ENCODE results near the gene TPGS2. TPM values are rescaled to one million over a fixed set of nuclear protein-coding genes. Genes with fewer than 3 reads are reported as not detected.
"Not testable (repeated sequence)": the region's sequence is repeated elsewhere in the genome, so short reads cannot be mapped to it uniquely, and the experiment has no call there.

Gene TPGS2
- polyA plus RNA-seq, 3 donors from 2014 or later, result 62.9 to 79.3 (median 66.1) TPM

- Mint-ChIP-seq H3K27me3 (ENCODE audit: low read depth in 3 of 3) (peaks cover 0 to 1% (median 0%) of the 10 kb centered on the region in 3 donors), H3K9me3 (no peaks in the 10 kb centered on the region), H3K4me1 (peaks cover 0 to 7% of the 10 kb centered on the region in 2 donors), H3K4me3 (no peak overlapping the region), H3K27ac (no peak overlapping the region), H3K36me3 (peaks cover 22 to 39% (median 35%) of the 10 kb centered on the region in 3 donors)
- no peak for DNase-seq
Measured at GRCh38 chr18:36839835-36840234, 11.0 kb upstream of the TPGS2 start.

- Mint-ChIP-seq H3K4me1 (no peaks in the 10 kb centered on the region), H3K27ac (no peak overlapping the region), H3K36me3 (peaks cover 17 to 32% (median 26%) of the 10 kb centered on the region in 3 donors), H3K4me3 (no peak overlapping the region), H3K9me3 (no peaks in the 10 kb centered on the region), H3K27me3 (ENCODE audit: low read depth in 3 of 3) (peaks cover 0 to 2% (median 0%) of the 10 kb centered on the region in 3 donors)
- DNase-seq, result no peak
Measured at GRCh38 chr18:36835927-36836326, 7.1 kb upstream of the TPGS2 start.

GRCh38 chr18:36833120-36833519 is 4.3 kb upstream of the TPGS2 start:
- peaks cover 0 to 8% (median 0%) of the 10 kb centered on the region in 3 donors for H3K36me3 Mint-ChIP-seq
- H3K27me3 Mint-ChIP-seq (ENCODE audit: low read depth in 3 of 3), result peaks cover 0 to 5% (median 2%) of the 10 kb centered on the region in 3 donors
- no peaks in the 10 kb centered on the region for H3K9me3 Mint-ChIP-seq
- no peak overlapping the region for H3K4me3 Mint-ChIP-seq
- H3K4me1 Mint-ChIP-seq, result peaks cover 17 to 19% of the 10 kb centered on the region in 2 donors
- no peak overlapping the region for H3K27ac Mint-ChIP-seq
- DNase-seq, result no peak

- H3K9me3 Mint-ChIP-seq, result no peaks in the 10 kb centered on the region
- no peak overlapping the region for H3K27ac Mint-ChIP-seq
- DNase-seq, result no peak
- peaks cover 0 to under 1% (median 0%) of the 10 kb centered on the region in 3 donors for H3K36me3 Mint-ChIP-seq
- peaks cover 0 to 7% (median 2%) of the 10 kb centered on the region in 3 donors for H3K27me3 Mint-ChIP-seq (ENCODE audit: low read depth in 3 of 3)
- peaks cover 29 to 33% of the 10 kb centered on the region in 2 donors for H3K4me1 Mint-ChIP-seq
- H3K4me3 Mint-ChIP-seq, result no peak overlapping the region
Measured at GRCh38 chr18:36831139-36831538, 2.3 kb upstream of the TPGS2 start.

- peaks cover 29 to 33% of the 10 kb centered on the region in 2 donors for H3K4me1 Mint-ChIP-seq
- DNase-seq, result no peak
- peaks cover 0 to 7% (median 2%) of the 10 kb centered on the region in 3 donors for H3K27me3 Mint-ChIP-seq (ENCODE audit: low read depth in 3 of 3)
- H3K27ac Mint-ChIP-seq, result peak overlapping the region in 5 of 6 donors; percentile 76 to 87 (median 83)
- peak overlapping the region; percentile 83 to 96 (median 84) for H3K4me3 Mint-ChIP-seq
- H3K36me3 Mint-ChIP-seq, result no peaks in the 10 kb centered on the region
- H3K9me3 Mint-ChIP-seq, result no peaks in the 10 kb centered on the region
Measured at GRCh38 chr18:36830158-36830495, 1.3 kb upstream of the TPGS2 start.

GRCh38 chr18:36829362-36830157 is 758 bp upstream of the TPGS2 start:
- no peaks in the 10 kb centered on the region for H3K9me3 Mint-ChIP-seq
- peak overlapping the region; percentile 83 to 96 (median 84) for H3K4me3 Mint-ChIP-seq
- H3K36me3 Mint-ChIP-seq, result no peaks in the 10 kb centered on the region
- peaks cover 29 to 33% of the 10 kb centered on the region in 2 donors for H3K4me1 Mint-ChIP-seq
- peaks cover 0 to 7% (median 2%) of the 10 kb centered on the region in 3 donors for H3K27me3 Mint-ChIP-seq (ENCODE audit: low read depth in 3 of 3)
- no peak for DNase-seq
- H3K27ac Mint-ChIP-seq, result peak overlapping the region; percentile 76 to 87 (median 84)

- H3K27me3 Mint-ChIP-seq (ENCODE audit: low read depth in 3 of 3), result peaks cover 0 to 7% (median 0%) of the 10 kb centered on the region in 3 donors
- H3K27ac Mint-ChIP-seq, result peak overlapping the region; percentile 0 to 91 (median 84)
- no peaks in the 10 kb centered on the region for H3K36me3 Mint-ChIP-seq
- H3K4me3 Mint-ChIP-seq, result peak overlapping the region; percentile 83 to 96 (median 84)
- peaks cover 29 to 38% of the 10 kb centered on the region in 2 donors for H3K4me1 Mint-ChIP-seq
- no peak for DNase-seq
- H3K9me3 Mint-ChIP-seq, result no peaks in the 10 kb centered on the region
Measured at GRCh38 chr18:36828157-36828629, 609 bp downstream of the TPGS2 start.

- Mint-ChIP-seq H3K4me3 (peak overlapping the region in 1 of 5 donors; percentile 22), H3K27ac (no peak overlapping the region), H3K36me3 (peaks cover 0 to 3% (median 0%) of the 10 kb centered on the region in 3 donors), H3K9me3 (no peaks in the 10 kb centered on the region), H3K27me3 (ENCODE audit: low read depth in 3 of 3) (peaks cover 0 to 7% (median 0%) of the 10 kb centered on the region in 3 donors), H3K4me1 (peaks cover 29 to 38% of the 10 kb centered on the region in 2 donors)
- DNase-seq, result no peak
Measured at GRCh38 chr18:36826556-36826955, 2.2 kb downstream of the TPGS2 start.

- Mint-ChIP-seq H3K27me3 (ENCODE audit: low read depth in 3 of 3) (peaks cover 0 to 7% (median 0%) of the 10 kb centered on the region in 3 donors), H3K4me3 (no peak overlapping the region), H3K4me1 (peaks cover 29 to 37% of the 10 kb centered on the region in 2 donors), H3K36me3 (peaks cover 0 to 5% (median 0%) of the 10 kb centered on the region in 3 donors), H3K27ac (no peak overlapping the region), H3K9me3 (no peaks in the 10 kb centered on the region)
- no peak for DNase-seq
Measured at GRCh38 chr18:36825526-36825925, 3.3 kb downstream of the TPGS2 start.

GRCh38 chr18:36821681-36822080 is 7.1 kb downstream of the TPGS2 start:
- no peak overlapping the region for H3K27ac Mint-ChIP-seq
- H3K9me3 Mint-ChIP-seq, result no peaks in the 10 kb centered on the region
- DNase-seq, result no peak
- no peaks in the 10 kb centered on the region for H3K27me3 Mint-ChIP-seq (ENCODE audit: low read depth in 3 of 3)
- H3K36me3 Mint-ChIP-seq, result peaks cover 4 to 11% (median 9%) of the 10 kb centered on the region in 3 donors
- no peak overlapping the region for H3K4me3 Mint-ChIP-seq
- H3K4me1 Mint-ChIP-seq, result peaks cover 0 to 5% of the 10 kb centered on the region in 2 donors

GRCh38 chr18:36819621-36820020 is 9.2 kb downstream of the TPGS2 start:
- Mint-ChIP-seq H3K4me3 (no peak overlapping the region), H3K27me3 (ENCODE audit: low read depth in 3 of 3) (no peaks in the 10 kb centered on the region), H3K9me3 (no peaks in the 10 kb centered on the region), H3K4me1 (peaks cover 0 to 5% of the 10 kb centered on the region in 2 donors), H3K36me3 (peaks cover 9 to 11% (median 9%) of the 10 kb centered on the region in 3 donors), H3K27ac (no peak overlapping the region)
- DNase-seq, result no peak

- Mint-ChIP-seq H3K27me3 (ENCODE audit: low read depth in 3 of 3) (no peaks in the 10 kb centered on the region), H3K4me3 (no peak overlapping the region), H3K4me1 (no peaks in the 10 kb centered on the region), H3K36me3 (peaks cover 9 to 12% (median 11%) of the 10 kb centered on the region in 3 donors), H3K27ac (no peak overlapping the region), H3K9me3 (no peaks in the 10 kb centered on the region)
- DNase-seq, result no peak
Measured at GRCh38 chr18:36818652-36819051, 10.2 kb downstream of the TPGS2 start.

- peaks cover 9 to 12% (median 11%) of the 10 kb centered on the region in 3 donors for H3K36me3 Mint-ChIP-seq
- DNase-seq, result no peak
- H3K4me1 Mint-ChIP-seq, result no peaks in the 10 kb centered on the region
- H3K9me3 Mint-ChIP-seq, result no peaks in the 10 kb centered on the region
- no peaks in the 10 kb centered on the region for H3K27me3 Mint-ChIP-seq (ENCODE audit: low read depth in 3 of 3)
- H3K4me3 Mint-ChIP-seq, result no peak overlapping the region
- no peak overlapping the region for H3K27ac Mint-ChIP-seq
Measured at GRCh38 chr18:36817039-36817438, 11.8 kb downstream of the TPGS2 start.

GRCh38 chr18:36816096-36816495 is 12.7 kb downstream of the TPGS2 start:
- H3K36me3 Mint-ChIP-seq, result peaks cover 5 to 12% (median 9%) of the 10 kb centered on the region in 3 donors

More at GRCh38 chr18:36816096-36816495, 12.7 kb downstream of the TPGS2 start:
- not testable (repeated sequence) for H3K4me3 Mint-ChIP-seq; H3K4me1 Mint-ChIP-seq; DNase-seq; H3K9me3 Mint-ChIP-seq; H3K27me3 Mint-ChIP-seq (ENCODE audit: low read depth in 3 of 3)
- peak overlapping the region in 1 of 6 donors; percentile 43 for H3K27ac Mint-ChIP-seq
